SH-SY5Y (cell line): ENCODE measurements around the gene GPHN.

Source experiments
- GATA2 ChIP-seq: IDR thresholded peaks from 2 replicates; pipeline ENCODE4 v1.6.1; 2011; ENCODE audit warnings: mild to moderate bottlenecking, low read depth, low read length
- GATA3 ChIP-seq: IDR thresholded peaks from 2 replicates; pipeline ENCODE4 v1.6.1; 2011; ENCODE audit warnings: low read depth, mild to moderate bottlenecking, low read length, moderate library complexity

DNA sequence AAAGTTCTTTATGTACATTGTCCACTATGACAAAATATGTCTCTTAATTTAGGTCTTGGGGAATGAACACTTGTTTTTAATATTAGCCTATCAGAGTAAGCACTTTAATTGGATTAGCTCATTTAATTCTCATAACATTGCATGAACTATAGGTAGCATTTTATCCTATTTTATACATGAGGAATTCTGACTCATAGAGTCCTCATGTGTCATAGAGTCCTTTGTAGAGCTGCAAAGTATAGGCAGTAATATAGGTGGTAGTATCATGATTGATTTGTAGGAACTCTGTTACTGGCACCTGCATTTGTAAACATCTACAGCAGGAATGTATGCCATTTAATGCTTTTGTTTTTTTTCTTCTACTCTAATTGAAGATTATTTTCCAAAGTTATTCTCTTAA is 96.0 kb downstream of the GPHN start:
- TF ChIP-seq GATA2, result no peak
- no peak for TF ChIP-seq GATA3
